ENCODE results near the gene LTA4H.

LTA4H gene

GRCh38 chr12:95953000-95953399 is 82.4 kb downstream of the LTA4H start:
- no peak for FAIRE-seq

- FAIRE-seq: no peak
Observed at GRCh38 chr12:95951515-95951914, 83.9 kb downstream of the LTA4H start.
